Activated CD8-positive, alpha-beta memory T cell treated with anti-CD3 and anti-CD28 coated beads, Interleukin-2, amount 10 ng/mL, durations not matched to agents 7 days and 5 days (primary cell): Measurements from ENCODE around the gene NUP54. TPM values are rescaled to one million over a fixed set of nuclear protein-coding genes. Genes with fewer than 3 reads are reported as not detected.

Experiments used
- ATAC-seq: fragments of 150-1000 bp; cut with Tn5 transposase; one replicate; pipeline ENCODE4 v1.10.0; 2021; ENCODE audit warnings: moderate library complexity
- CTCF ChIA-PET: fragments of 350-600 bp; sonication (Branson Sonifier 250); formaldehyde crosslinking; loops from one replicate; lab custom pipeline; 2021; ENCODE audit warnings: antibody characterized with exemption; lab: Charles Lee
- DNase-seq: peaks from one replicate; pipeline ENCODE4 v3.0.0-alpha.2; 2020
- H3K27ac Mint-ChIP-seq: one replicate; pipeline ENCODE4 v1.8.0; 2021; ENCODE audit warnings: mild to moderate bottlenecking, mixed read lengths
- H3K27me3 Mint-ChIP-seq: one replicate; pipeline ENCODE4 v1.8.0; 2021; ENCODE audit warnings: mixed read lengths
- H3K36me3 Mint-ChIP-seq: one replicate; pipeline ENCODE4 v1.8.0; 2021; ENCODE audit warnings: mild to moderate bottlenecking, mixed read lengths
- H3K4me1 Mint-ChIP-seq: one replicate; pipeline ENCODE4 v1.8.0; 2021; ENCODE audit warnings: mixed read lengths
- H3K4me3 Mint-ChIP-seq: one replicate; pipeline ENCODE4 v1.8.0; 2021; ENCODE audit warnings: mild to moderate bottlenecking, moderate library complexity, mixed read lengths
- H3K9me3 Mint-ChIP-seq: one replicate; pipeline ENCODE4 v1.8.0; 2022; ENCODE audit warnings: low read depth, mixed read lengths
- total RNA-seq, 2 experiments: library from RNA; stranded (reverse); gene quantifications; one replicate each; pipeline ENCODE4 v1.2.3, GENCODE V29; 2021

Gene NUP54
- total RNA-seq, 2 experiments from 2014 or later, result 46.8 to 57.5 TPM

DNA sequence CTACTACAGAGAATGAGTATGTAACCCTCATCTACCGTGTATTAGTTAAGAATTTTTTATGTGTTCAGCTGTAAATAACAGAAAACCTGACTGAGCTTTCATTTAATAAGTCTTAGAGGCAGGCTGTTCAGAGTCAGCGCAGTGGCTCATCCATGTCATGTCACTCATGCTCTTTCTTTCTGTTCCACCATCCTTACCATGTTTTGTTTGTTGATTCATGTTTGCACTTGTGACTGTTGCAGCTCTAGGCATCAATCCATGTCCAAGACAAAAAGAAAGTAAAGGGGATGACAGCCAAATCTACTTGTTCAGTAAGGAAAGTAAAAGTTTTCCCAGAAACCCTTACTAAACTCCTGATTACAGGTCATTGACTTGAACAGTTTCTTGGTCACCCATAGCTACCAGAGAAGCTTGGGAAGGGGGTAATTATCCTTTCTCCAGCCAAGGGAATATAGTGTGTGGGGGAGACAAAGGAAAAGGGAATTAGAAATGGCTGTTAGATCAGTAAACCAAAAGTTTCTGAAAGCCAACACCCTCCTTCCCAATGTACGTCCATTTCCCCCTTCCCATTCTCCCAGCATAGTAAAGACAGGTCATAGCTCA, 64.7 kb downstream of the NUP54 start:
- no peak overlapping the region for H3K4me3 Mint-ChIP-seq
- no peaks in the 10 kb centered on the region for H3K36me3 Mint-ChIP-seq
- no peaks in the 10 kb centered on the region for H3K4me1 Mint-ChIP-seq
- CTCF ChIA-PET, result interaction anchor here (0.7 to 1.0 kb wide), 2 partner anchors 12 to 187 kb away, joined by 3 read pairs; no protein-coding TSS in a partner anchor
- H3K27me3 Mint-ChIP-seq, result peaks cover 31% of the 10 kb centered on the region
- H3K9me3 Mint-ChIP-seq, result no peaks in the 10 kb centered on the region
- no peak overlapping the region for H3K27ac Mint-ChIP-seq
- ATAC-seq (no peak), DNase-seq (no peak)

DNA sequence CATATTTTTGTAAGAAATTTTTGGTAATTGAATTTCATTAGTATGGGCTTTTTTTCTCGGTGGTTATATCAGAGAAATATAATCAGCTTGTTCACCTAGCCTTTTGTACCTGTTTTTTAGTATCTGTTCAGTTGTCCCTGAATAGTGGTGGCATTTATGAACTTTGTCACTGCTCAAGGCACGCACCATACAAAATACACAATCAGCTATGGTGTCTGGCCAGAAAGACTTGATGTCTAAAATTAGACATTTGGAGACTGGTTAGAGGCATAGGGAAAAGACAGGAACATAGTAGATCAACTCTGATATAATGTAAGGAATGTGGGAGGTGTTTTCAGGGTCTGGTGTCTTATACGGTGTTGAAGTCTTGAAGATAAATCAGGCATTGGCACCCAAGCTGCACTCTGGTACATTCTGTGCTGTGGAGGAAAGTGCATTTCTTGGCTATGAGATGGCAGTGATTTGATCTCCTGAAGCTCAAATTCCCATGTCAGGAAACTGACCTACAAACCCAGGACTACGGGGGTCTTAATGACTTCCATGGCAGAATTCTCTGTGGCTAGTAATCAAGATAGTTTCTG, 70.1 kb downstream of the NUP54 start:
- ATAC-seq (no peak), DNase-seq (no peak)
- H3K36me3 Mint-ChIP-seq, result no peaks in the 10 kb centered on the region
- no peaks in the 10 kb centered on the region for H3K4me1 Mint-ChIP-seq
- CTCF ChIA-PET, result interaction anchor here (2.2 kb wide), 1 partner anchor 82 kb away, joined by 6 read pairs; no protein-coding TSS in a partner anchor
- H3K27ac Mint-ChIP-seq, result no peak overlapping the region
- H3K9me3 Mint-ChIP-seq, result no peaks in the 10 kb centered on the region
- H3K27me3 Mint-ChIP-seq, result peaks cover 30% of the 10 kb centered on the region
- H3K4me3 Mint-ChIP-seq, result no peak overlapping the region

DNA sequence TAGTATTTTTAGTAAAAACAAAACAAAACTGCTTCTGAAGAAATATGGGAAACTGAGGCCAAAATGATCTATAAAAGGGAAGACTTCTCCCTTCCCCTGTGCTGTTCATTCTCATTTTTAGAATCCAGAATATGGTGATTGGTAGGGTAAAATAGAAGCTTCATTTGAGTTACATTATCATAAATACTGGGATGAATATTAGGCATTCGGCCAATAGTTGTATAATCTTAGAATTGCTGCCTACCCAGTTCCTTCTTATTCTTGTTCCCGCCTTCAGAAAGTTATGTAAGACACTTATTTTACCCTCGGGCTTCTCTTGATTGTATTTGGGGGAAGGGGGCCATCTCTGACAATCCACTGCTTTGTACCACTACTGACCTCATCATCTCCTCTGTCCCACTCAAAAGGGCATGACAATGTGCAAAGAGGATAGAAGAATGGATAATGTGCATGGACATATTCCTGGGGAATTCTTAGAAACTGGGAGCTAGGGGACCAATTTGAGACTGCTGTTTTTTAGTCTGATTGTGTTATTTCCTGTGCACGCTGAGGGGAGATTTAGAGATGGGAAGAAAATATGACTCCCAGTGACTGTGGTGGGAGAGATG, 73.1 kb downstream of the NUP54 start:
- no peaks in the 10 kb centered on the region for H3K9me3 Mint-ChIP-seq
- no peak for ATAC-seq
- CTCF ChIA-PET, result interaction anchor here (2.1 kb wide), 1 partner anchor 79 kb away, joined by 6 read pairs; no protein-coding TSS in a partner anchor

DNA sequence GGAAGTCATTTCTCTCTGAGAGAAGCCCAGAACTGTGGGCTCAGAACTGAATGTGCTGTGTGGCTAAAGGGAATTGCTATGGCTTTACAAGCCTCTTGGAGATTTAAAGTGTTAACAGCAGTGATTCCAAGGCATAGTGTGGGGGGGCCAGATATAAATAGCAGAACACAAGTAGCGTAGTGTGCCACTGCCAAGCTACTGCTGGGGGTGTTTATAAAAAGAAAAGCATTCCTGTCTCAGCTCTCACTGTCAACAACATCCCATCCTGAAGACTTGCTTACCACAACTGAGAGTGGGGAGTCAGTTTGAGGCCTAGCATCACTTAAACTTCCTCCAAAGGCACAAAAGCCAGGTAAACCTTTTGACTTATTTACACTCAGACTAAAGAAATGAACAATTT, 73.7 kb downstream of the NUP54 start, which contains the start of gene ART3:
ART3 (plus strand) TSS at position 242 of the 400 bp plus-strand sequence. CDS start 1,181 bp downstream, outside the sequence.
- peaks cover 18% of the 10 kb centered on the region for H3K27me3 Mint-ChIP-seq
- CTCF ChIA-PET, result interaction anchor here (2.1 kb wide), 1 partner anchor 79 kb away, joined by 6 read pairs; no protein-coding TSS in a partner anchor
- no peak within 1 kb of the TSS for H3K27ac Mint-ChIP-seq
- H3K4me3 Mint-ChIP-seq, result no peak within 1 kb of the TSS
- H3K9me3 Mint-ChIP-seq, result no peaks in the 10 kb centered on the region
- ATAC-seq (no peak), DNase-seq (no peak)
- H3K36me3 Mint-ChIP-seq, result no peaks in the 10 kb centered on the region
- no peaks in the 10 kb centered on the region for H3K4me1 Mint-ChIP-seq

More for the DNA sequence above, 73.1 kb downstream of the NUP54 start:
- Mint-ChIP-seq H3K27me3 (peaks cover 25% of the 10 kb centered on the region), H3K27ac (no peak overlapping the region), H3K36me3 (no peaks in the 10 kb centered on the region), H3K4me1 (no peaks in the 10 kb centered on the region), H3K4me3 (no peak overlapping the region)
- no peak for DNase-seq

DNA sequence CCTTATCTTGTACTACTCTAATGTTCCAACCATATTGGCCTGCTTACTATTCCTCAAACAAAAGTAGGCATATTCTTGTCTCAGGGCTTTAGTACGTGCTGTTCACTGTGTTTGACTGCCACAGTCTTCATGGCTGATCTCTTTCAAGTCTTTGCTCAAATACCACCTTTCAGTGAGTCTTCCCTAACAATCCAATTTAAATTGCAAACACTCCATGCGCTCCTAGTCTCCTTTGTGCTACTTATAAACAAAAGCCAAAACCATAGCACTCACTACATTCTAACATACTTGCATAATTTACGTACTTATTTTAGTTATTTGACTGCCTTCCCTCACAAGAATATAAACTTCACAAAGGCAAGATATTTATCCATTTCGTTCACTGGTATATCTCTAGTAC, 75.4 kb downstream of the NUP54 start:
- no peak overlapping the region for H3K4me3 Mint-ChIP-seq
- DNase-seq (no peak), ATAC-seq (no peak)
- H3K4me1 Mint-ChIP-seq, result no peaks in the 10 kb centered on the region
- peaks cover 5% of the 10 kb centered on the region for H3K27me3 Mint-ChIP-seq
- no peak overlapping the region for H3K27ac Mint-ChIP-seq
- H3K36me3 Mint-ChIP-seq, result no peaks in the 10 kb centered on the region
- no peaks in the 10 kb centered on the region for H3K9me3 Mint-ChIP-seq
- CTCF ChIA-PET, result interaction anchor here (2.1 kb wide), 1 partner anchor 77 kb away, joined by 6 read pairs; no protein-coding TSS in a partner anchor

DNA sequence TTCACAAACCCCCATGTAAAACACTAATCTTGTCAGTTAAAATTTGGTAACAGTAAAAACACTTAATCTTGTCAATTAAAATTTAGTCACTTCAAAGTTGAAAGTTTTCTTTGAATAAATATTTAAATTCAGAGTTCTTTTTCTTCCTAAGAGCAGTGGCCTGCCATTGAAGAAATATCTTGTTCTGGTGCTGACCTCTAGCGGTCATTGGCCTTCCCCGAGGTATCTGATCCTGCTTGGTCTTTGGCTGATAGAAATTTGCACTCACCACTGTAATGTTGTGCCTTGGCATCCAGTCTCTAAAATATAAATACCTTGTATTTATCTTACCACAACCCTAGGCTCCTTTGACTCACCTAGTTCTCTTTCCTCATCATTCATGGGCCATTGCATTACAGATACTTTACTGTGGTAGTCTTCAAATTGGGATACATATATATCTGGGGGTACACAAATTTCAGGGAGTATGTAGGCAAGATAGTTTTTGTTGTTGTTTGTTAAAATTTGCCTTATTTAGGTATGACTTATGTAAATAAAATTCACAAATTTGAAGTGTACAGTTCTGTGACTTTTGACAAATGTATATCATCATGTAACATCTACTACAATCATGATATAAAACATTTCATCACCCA, 80.4 kb downstream of the NUP54 start:
- H3K4me3 Mint-ChIP-seq, result no peak overlapping the region
- ATAC-seq, result peak; percentile 92
- CTCF ChIA-PET, result interaction anchor here (1.3 to 2.1 kb wide), 3 partner anchors 8 to 71 kb away, joined by 3 to 41 read pairs (median 4); no protein-coding TSS in a partner anchor
- peak; percentile 84 for DNase-seq
- peaks cover 10% of the 10 kb centered on the region for H3K36me3 Mint-ChIP-seq
- H3K27me3 Mint-ChIP-seq, result no peaks in the 10 kb centered on the region
- H3K4me1 Mint-ChIP-seq, result peaks cover 5% of the 10 kb centered on the region
- H3K27ac Mint-ChIP-seq, result no peak overlapping the region
- no peaks in the 10 kb centered on the region for H3K9me3 Mint-ChIP-seq

DNA sequence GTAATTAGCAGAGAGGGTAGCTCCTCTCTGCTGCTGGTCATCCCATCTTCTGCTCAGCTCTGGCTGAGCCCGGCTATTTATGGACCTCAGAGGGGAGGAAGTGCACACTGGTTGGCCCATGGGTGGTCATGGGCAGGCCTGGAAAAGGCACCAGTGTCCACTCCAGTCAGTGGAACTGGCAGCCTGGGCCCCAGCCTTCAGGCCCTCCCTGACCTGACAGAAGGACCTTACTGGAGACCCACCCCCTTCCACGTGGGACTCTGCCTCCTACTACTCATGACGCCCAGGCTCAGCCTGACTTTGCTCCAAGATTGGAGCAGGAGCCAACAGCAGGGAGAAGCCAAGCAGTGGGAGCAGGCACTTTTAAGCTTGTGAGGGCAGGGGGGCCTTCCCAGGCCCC, 81.7 kb downstream of the NUP54 start:
- Mint-ChIP-seq H3K4me1 (peaks cover 10% of the 10 kb centered on the region), H3K4me3 (no peak overlapping the region), H3K9me3 (no peaks in the 10 kb centered on the region), H3K36me3 (peaks cover 16% of the 10 kb centered on the region), H3K27me3 (no peaks in the 10 kb centered on the region), H3K27ac (no peak overlapping the region)
- DNase-seq (no peak), ATAC-seq (no peak)
- CTCF ChIA-PET, result interaction anchor here (1.2 to 2.1 kb wide), 7 partner anchors 10 to 126 kb away, joined by 3 to 41 read pairs (median 4); partner anchors contain the start of gene NAAA

Other genes starting within 250 kb of the NUP54 start
- gene PPEF2, start 245.9 kb downstream of the NUP54 start, total RNA-seq, result under 1 TPM in 1 of 2 experiments, not detected in 1; 0.29 TPM
- gene NAAA, start 207.4 kb downstream of the NUP54 start, total RNA-seq, result 10 to 100 TPM; 29.3 to 40.6 TPM
- gene SDAD1, start 157.5 kb downstream of the NUP54 start, total RNA-seq, result 10 to 100 TPM; 45.6 to 48.0 TPM
- gene CXCL9, start 140.9 kb downstream of the NUP54 start, total RNA-seq, result under 1 TPM in 1 of 2 experiments, not detected in 1; 0.07 TPM
- under 1 TPM; 0.75 to 0.82 TPM for gene CXCL10, start 124.9 kb downstream of the NUP54 start, total RNA-seq
- gene CXCL11, start 112.3 kb downstream of the NUP54 start, total RNA-seq, result under 1 TPM; 0.40 to 0.53 TPM
- gene ART3, start 73.7 kb downstream of the NUP54 start, total RNA-seq, result not detected
- gene SCARB2, start 65.4 kb upstream of the NUP54 start, total RNA-seq, result 10 to 100 TPM in 1 of 2 experiments, 1 to 10 TPM in 1; 8.9 to 15.6 TPM
- under 1 TPM in 1 of 2 experiments, not detected in 1; 0.18 TPM for gene FAM47E, start 103.3 kb upstream of the NUP54 start, total RNA-seq
- 1 to 10 TPM in 1 of 2 experiments, under 1 TPM in 1; 0.52 to 1.2 TPM for gene STBD1, start 158.3 kb upstream of the NUP54 start, total RNA-seq